ENCODE measurements around the gene HLA-G. TPM values are rescaled to one million over a fixed set of nuclear protein-coding genes. Genes with fewer than 3 reads are reported as not detected.
"Not testable (repeated sequence)": the region's sequence is repeated elsewhere in the genome, so short reads cannot be mapped to it uniquely, and the experiment has no call there.

HLA-G gene
- total RNA-seq, 3 donors from 2014 or later: not detected

DNA sequence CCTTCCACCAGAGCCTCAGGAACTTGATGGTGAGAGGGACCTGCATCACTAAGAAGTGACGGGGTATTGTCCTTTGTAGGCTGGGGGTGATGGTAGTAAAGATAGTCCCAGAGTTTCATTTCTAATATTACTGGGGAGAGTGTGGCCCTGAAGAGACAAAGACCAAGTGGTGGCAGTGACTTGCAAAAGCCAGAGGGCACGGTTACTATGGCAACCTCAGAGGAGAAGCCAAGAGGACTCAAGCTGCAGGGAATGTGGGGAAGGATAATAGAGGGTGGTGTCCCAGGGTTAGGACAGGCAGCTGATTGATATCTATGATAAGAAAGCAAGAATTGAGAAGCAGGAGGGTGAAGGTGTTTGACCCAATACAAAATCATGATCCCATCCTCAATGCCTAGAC is 42.5 kb downstream of the HLA-G start:
- DNase-seq (ENCODE audit: low spot score in 2 of 2): no peak
- no peak for TF ChIP-seq POLR2A (IDR thresholded peaks at IDR 0.05)
- Histone ChIP-seq H3K27me3 (no peaks in the 10 kb centered on the region), H3K4me3 (no peak overlapping the region), H3K4me1 (no peaks in the 10 kb centered on the region), H3K9me3 (no peaks in the 10 kb centered on the region), H3K36me3 (no peaks in the 10 kb centered on the region), H3K27ac (no peak overlapping the region)
- intact Hi-C loops (cut with DNase I; ENCODE audit: low total_unique reads): no loop called here

DNA sequence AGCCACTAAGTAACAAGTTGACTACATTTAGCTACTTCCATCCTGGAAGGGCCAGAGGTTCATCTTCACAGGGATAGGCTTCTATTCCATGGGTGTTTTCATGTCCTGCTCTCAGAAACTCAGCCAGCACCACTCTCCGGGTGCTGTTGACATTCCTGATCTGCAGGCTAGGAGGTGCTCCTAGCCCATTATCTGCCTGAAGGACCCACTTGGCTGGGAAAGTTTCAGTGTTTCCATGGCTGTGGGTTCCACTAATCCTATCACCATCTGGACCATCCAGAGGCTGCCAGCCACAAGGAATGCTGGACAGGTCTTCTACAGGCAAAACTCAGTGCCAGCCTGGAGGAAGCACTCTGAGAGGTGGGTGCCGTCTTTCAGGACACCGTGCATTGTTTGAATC is 45.2 kb downstream of the HLA-G start:
- Histone ChIP-seq H3K4me1 (no peaks in the 10 kb centered on the region), H3K9me3 (no peaks in the 10 kb centered on the region), H3K27me3 (no peaks in the 10 kb centered on the region), H3K27ac (no peak overlapping the region), H3K36me3 (no peaks in the 10 kb centered on the region), H3K4me3 (no peak overlapping the region)
- TF ChIP-seq POLR2AphosphoS5 (IDR thresholded peaks at IDR 0.05) (no peak), POLR2A (IDR thresholded peaks at IDR 0.05) (no peak)
- TF ChIP-seq, protein P1, sequence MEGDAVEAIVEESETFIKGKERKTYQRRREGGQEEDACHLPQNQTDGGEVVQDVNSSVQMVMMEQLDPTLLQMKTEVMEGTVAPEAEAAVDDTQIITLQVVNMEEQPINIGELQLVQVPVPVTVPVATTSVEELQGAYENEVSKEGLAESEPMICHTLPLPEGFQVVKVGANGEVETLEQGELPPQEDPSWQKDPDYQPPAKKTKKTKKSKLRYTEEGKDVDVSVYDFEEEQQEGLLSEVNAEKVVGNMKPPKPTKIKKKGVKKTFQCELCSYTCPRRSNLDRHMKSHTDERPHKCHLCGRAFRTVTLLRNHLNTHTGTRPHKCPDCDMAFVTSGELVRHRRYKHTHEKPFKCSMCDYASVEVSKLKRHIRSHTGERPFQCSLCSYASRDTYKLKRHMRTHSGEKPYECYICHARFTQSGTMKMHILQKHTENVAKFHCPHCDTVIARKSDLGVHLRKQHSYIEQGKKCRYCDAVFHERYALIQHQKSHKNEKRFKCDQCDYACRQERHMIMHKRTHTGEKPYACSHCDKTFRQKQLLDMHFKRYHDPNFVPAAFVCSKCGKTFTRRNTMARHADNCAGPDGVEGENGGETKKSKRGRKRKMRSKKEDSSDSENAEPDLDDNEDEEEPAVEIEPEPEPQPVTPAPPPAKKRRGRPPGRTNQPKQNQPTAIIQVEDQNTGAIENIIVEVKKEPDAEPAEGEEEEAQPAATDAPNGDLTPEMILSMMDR (IDR thresholded peaks at IDR 0.05): no peak
- intact Hi-C loops (cut with DNase I; ENCODE audit: low total_unique reads): no loop called here
- no peak for DNase-seq (ENCODE audit: low spot score in 2 of 2)

GRCh38 chr6:29875257-29875656 is 47.6 kb downstream of the HLA-G start:
- Histone ChIP-seq H3K27me3 (no peaks in the 10 kb centered on the region), H3K36me3 (no peaks in the 10 kb centered on the region), H3K4me1 (no peaks in the 10 kb centered on the region), H3K4me3 (no peak overlapping the region), H3K27ac (no peak overlapping the region), H3K9me3 (no peaks in the 10 kb centered on the region)
- TF ChIP-seq, protein P1 (IDR thresholded peaks at IDR 0.05): no peak
- no peak for TF ChIP-seq POLR2A (IDR thresholded peaks at IDR 0.05)
- TF ChIP-seq POLR2AphosphoS5 (IDR thresholded peaks at IDR 0.05): no peak
- DNase-seq (ENCODE audit: low spot score in 2 of 2): no peak
- intact Hi-C loops (cut with DNase I; ENCODE audit: low total_unique reads): no loop called here

DNA sequence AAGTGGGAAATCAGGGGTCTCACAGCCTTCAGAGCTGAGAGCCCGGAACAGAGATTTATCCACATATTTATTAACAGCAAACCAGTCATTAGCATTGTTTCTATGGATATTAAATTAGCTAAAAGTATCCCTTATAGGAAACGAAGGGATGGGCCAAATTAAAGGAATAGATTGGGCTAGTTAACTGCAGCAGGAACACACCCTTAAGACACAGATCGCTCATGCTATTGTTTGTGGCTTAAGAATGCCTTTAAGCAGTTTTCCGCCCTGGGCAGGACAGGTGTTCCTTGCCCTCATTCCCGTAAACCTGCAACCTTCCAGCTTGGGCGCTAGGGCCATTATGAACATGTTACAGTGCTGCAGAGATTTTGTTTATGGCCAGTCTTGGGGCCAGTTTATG is 48.1 kb downstream of the HLA-G start:
- H3K36me3 ChIP-seq; DNase-seq (ENCODE audit: low spot score in 2 of 2); H3K27ac ChIP-seq; H3K4me3 ChIP-seq; H3K4me1 ChIP-seq; H3K27me3 ChIP-seq; intact Hi-C loops (cut with DNase I; ENCODE audit: low total_unique reads); H3K9me3 ChIP-seq: not testable (repeated sequence)

Other genes with a start within 250 kb of the HLA-G start
- not detected for gene OR2H2, start 242.7 kb upstream of the HLA-G start, total RNA-seq
- 10 to 100 TPM; 26.1 to 49.2 (median 48.4) TPM for gene GABBR1, start 194.6 kb upstream of the HLA-G start, total RNA-seq
- gene MOG, start 170.7 kb upstream of the HLA-G start, total RNA-seq: not detected
- gene ZFP57, start 146.7 kb upstream of the HLA-G start, total RNA-seq: 1 to 10 TPM in 1 of 3 donors, under 1 TPM in 1, not detected in 1; 0.29 to 2.9 TPM
- 10 to 100 TPM; 58.6 to 93.7 (median 64.1) TPM for gene HLA-F, start 104.4 kb upstream of the HLA-G start, total RNA-seq
- 100 to 1,000 TPM; 327 to 617 (median 473) TPM for gene HLA-A, start 114.7 kb downstream of the HLA-G start, total RNA-seq
- 10 to 100 TPM; 14.2 to 39.7 (median 24.1) TPM for gene POLR1H, start 233.4 kb downstream of the HLA-G start, total RNA-seq
- 10 to 100 TPM; 28.2 to 43.5 (median 35.8) TPM for gene PPP1R11, start 239.4 kb downstream of the HLA-G start, total RNA-seq
- gene RNF39, start 247.9 kb downstream of the HLA-G start, total RNA-seq: 10 to 100 TPM in 2 of 3 donors, not detected in 1; 11.1 to 40.0 TPM